Measurements from ENCODE around the gene VEPH1.

DNA sequence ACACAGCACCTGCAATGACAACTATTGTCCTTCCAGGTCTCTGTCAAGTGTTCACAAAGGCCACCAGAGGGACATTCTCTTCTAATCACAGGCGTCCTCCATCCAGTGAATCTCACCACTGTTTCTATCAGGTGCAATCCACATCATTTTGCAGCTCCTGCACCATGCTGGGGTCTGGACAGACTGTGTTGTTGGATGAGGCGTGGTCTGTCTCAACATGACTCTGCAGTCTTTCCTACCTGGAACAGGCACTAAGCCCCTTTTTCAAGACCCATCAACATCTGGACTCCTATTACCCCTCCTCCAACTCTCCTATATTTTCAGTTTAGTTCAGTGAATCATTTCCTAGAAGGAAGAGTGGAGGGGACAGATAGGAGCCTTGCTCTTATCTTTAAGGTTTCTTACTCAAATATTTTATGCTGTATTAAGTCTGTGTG is 31.5 kb upstream of the VEPH1 start:
- TF ChIP-seq POLR2AphosphoS5 (IDR thresholded peaks at IDR 0.05; ENCODE audit: low read depth, low read length) (no peak), POLR2A (IDR thresholded peaks at IDR 0.05; ENCODE audit: low read depth, low read length) (no peak), SPI1 (IDR thresholded peaks at IDR 0.05; ENCODE audit: low read depth, low read length) (no peak), TAF1 (IDR thresholded peaks at IDR 0.05; ENCODE audit: low read depth, low read length) (no peak), PAX5 (IDR thresholded peaks at IDR 0.05; ENCODE audit: insufficient read depth, low read length, severe bottlenecking) (no peak)
